ENCODE data around the gene EHBP1.

DNA sequence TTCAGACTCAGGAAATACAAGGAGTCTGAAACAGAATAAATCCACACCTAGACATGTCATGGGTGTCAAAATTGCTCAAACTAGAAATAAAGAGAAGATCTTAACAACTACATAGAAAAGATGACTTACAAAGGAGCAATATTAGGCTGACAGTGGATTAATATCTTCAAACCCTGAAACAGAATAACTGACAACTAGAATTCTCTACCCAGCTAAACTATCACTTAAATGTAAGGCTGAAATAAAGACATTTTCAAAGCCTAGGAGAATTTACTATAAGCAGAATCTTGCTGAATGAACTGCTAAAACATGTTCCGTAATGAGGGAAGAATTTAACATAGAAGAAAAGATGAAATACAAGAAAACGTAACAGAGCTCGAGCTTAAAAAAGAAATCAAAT is 168.1 kb downstream of the EHBP1 start:
- TF ChIP-seq, protein P1, sequence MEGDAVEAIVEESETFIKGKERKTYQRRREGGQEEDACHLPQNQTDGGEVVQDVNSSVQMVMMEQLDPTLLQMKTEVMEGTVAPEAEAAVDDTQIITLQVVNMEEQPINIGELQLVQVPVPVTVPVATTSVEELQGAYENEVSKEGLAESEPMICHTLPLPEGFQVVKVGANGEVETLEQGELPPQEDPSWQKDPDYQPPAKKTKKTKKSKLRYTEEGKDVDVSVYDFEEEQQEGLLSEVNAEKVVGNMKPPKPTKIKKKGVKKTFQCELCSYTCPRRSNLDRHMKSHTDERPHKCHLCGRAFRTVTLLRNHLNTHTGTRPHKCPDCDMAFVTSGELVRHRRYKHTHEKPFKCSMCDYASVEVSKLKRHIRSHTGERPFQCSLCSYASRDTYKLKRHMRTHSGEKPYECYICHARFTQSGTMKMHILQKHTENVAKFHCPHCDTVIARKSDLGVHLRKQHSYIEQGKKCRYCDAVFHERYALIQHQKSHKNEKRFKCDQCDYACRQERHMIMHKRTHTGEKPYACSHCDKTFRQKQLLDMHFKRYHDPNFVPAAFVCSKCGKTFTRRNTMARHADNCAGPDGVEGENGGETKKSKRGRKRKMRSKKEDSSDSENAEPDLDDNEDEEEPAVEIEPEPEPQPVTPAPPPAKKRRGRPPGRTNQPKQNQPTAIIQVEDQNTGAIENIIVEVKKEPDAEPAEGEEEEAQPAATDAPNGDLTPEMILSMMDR (conservative IDR thresholded peaks at IDR 0.05; ENCODE audit: low read length): no peak
- no peak for TF ChIP-seq EZH2phosphoT487 (IDR thresholded peaks at IDR 0.05; ENCODE audit: borderline replicate concordance)
